Testis (tissue), 2 donors: ENCODE results near the gene LANCL1.

ENCODE experiments used
- CTCF ChIP-seq, 3 experiments: fragments of 450-650 bp in 2 of 3; fragments of 200-600 bp in 1 of 3; sonication (generic) in 1 of 3; IDR thresholded peaks; one replicate each; pipeline ENCODE4 v1.5.1; 2016 to 2019; ENCODE audit warnings: antibody characterized with exemption in 3 of 3, mild to moderate bottlenecking in 2 of 3, moderate library complexity in 1 of 3
- POLR2A ChIP-seq: fragments of 450-650 bp; IDR thresholded peaks from one replicate; pipeline ENCODE4 v1.6.1; 2017; ENCODE audit warnings: antibody characterized with exemption, mild to moderate bottlenecking, moderate library complexity

GRCh38 chr2:210519594-210519993 is 43.0 kb upstream of the LANCL1 start:
- TF ChIP-seq CTCF (IDR thresholded peaks at IDR 0.05): no peak
- TF ChIP-seq POLR2A: no peak
